ENCODE measurements around the gene SLC7A4. TPM values are rescaled to one million over a fixed set of nuclear protein-coding genes. Genes with fewer than 3 reads are reported as not detected.
"Not testable (repeated sequence)": the region's sequence is repeated elsewhere in the genome, so short reads cannot be mapped to it uniquely, and the experiment has no call there.

SLC7A4 gene
- total and polyA plus RNA-seq, 7 donors = 0.16 to 2.6 (median 0.59) TPM; not detected in 1

DNA sequence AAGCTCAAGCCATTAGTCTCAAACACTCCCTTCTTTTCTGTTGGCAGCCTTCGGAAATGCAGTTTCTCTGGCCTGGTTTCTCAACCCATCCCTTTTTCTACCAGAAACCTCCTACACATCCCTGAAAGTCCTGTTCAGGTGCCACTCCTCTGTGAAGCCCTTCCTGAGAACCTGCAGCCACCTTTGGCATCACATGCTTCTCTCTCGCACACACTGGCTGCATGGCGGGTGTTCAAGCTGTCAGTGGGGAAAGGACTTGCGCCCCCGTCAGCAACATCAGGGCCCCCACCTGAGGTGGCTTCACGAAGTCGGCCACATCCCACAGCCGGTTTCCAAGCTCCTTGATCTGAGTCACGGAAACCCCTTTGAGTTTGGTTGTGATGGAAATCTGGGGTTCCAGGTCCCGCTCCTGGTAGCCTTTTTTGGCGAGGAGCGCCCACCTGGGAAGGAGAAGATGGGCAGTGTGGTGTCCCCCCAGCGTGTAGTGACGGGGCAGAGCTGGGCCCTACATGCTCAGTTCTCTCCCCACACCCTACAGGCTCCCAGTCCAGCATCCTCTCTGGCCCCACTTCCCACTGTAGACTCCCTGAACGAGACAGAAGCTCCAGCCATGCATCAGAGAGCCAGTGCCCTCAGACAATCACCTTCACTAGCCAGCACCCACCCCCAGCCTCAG, 11.6 kb upstream of the SLC7A4 start:
- DNase-seq = no peak
- intact Hi-C loops (cut with DNase I) = no loop called here
- TF ChIP-seq POLR2AphosphoS5 (IDR thresholded peaks at IDR 0.05) (no peak), EP300 (IDR thresholded peaks at IDR 0.05) (no peak), POLR2A (IDR thresholded peaks at IDR 0.05) (no peak)
- TF ChIP-seq, protein P1, sequence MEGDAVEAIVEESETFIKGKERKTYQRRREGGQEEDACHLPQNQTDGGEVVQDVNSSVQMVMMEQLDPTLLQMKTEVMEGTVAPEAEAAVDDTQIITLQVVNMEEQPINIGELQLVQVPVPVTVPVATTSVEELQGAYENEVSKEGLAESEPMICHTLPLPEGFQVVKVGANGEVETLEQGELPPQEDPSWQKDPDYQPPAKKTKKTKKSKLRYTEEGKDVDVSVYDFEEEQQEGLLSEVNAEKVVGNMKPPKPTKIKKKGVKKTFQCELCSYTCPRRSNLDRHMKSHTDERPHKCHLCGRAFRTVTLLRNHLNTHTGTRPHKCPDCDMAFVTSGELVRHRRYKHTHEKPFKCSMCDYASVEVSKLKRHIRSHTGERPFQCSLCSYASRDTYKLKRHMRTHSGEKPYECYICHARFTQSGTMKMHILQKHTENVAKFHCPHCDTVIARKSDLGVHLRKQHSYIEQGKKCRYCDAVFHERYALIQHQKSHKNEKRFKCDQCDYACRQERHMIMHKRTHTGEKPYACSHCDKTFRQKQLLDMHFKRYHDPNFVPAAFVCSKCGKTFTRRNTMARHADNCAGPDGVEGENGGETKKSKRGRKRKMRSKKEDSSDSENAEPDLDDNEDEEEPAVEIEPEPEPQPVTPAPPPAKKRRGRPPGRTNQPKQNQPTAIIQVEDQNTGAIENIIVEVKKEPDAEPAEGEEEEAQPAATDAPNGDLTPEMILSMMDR (IDR thresholded peaks at IDR 0.05) = no peak
- Histone ChIP-seq H3K27me3 (no peaks in the 10 kb centered on the region), H3K36me3 (no peaks in the 10 kb centered on the region), H3K27ac (peak overlapping the region in 1 of 4 donors; percentile 45), H3K4me3 (peak overlapping the region in 1 of 4 donors; percentile 44), H3K9me3 (no peaks in the 10 kb centered on the region), H3K4me1 (peaks cover 0 to 24% (median 18%) of the 10 kb centered on the region in 4 donors)
- WGBS, 2 donors = 81 to 88% methylated on average over 15 of the region's 15 CpGs

DNA sequence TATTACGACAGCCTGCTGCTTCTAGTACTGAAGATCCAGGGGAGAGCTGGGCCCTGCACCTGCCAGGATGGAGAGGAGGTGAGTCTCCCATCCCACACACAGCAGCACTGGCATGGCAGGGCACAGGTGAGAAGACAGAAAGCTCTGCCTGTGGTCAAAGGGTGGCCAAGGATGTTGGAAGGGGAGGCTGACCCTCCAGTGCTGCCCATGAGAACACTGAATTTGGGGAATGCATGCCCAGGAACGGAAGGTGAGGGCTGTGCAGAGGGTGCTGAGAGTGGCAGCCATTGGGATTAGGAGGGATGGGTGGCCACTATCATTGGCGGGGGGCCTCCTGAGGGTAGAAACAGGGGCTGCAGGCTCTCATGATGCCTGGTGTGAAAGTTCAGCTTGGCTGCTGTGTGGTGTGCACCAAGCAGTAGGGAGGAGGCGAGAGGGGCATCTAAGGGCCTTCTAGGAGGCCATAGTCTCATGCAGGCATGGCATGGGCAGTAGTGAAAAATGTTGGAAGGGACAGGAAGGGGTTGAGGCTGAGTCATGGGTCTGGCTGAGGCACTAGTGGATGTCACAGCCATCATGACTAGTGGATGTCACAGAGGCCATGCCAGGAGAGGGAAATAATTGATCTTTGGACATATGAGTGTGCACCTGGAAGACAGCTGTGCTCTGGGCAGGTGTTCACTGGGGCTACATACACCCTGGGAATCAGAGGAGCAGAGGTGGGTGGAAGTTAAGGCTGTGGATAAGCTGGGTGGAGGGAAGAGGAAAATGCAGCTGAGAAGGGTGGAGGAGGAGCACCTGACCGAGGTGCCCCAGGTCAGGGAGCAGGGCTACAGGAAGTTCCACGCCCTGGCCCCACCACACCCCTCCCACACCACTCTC, 10.9 kb upstream of the SLC7A4 start:
- Histone ChIP-seq H3K4me3 (no peak overlapping the region), H3K36me3 (no peaks in the 10 kb centered on the region), H3K27me3 (no peaks in the 10 kb centered on the region), H3K9me3 (no peaks in the 10 kb centered on the region), H3K4me1 (peaks cover 0 to 24% (median 19%) of the 10 kb centered on the region in 4 donors), H3K27ac (no peak overlapping the region)
- WGBS, 2 donors = 71 to 83% methylated on average over 6 of the region's 6 CpGs
- DNase-seq = no peak
- intact Hi-C loops (cut with DNase I) = no loop called here
- TF ChIP-seq POLR2AphosphoS5 (IDR thresholded peaks at IDR 0.05) (no peak), POLR2A (IDR thresholded peaks at IDR 0.05) (no peak), EP300 (IDR thresholded peaks at IDR 0.05) (no peak)
- TF ChIP-seq, protein P1 (IDR thresholded peaks at IDR 0.05) = no peak

DNA sequence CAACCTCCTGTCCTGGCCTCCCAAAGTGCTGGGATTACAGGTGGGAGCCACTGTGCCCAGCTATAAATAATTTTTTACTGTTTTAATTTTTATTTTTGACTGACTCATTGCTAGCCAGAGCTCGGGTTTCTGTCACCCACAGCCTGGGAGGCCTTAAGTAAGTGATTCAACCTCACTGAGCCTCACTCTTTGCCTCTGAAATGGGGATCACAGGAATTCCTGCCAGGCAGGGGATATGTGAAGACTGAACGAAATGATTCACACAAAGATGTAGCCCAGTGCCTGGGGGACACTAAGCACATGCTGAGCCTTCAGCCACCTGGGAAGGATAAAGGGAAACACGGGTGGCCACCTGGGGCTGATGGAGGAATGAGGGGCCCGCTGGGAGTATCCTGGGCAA, 9.6 kb upstream of the SLC7A4 start:
- Histone ChIP-seq H3K4me3 (no peak overlapping the region), H3K9me3 (no peaks in the 10 kb centered on the region), H3K4me1 (peaks cover 0 to 30% (median 21%) of the 10 kb centered on the region in 4 donors), H3K27me3 (no peaks in the 10 kb centered on the region), H3K36me3 (no peaks in the 10 kb centered on the region), H3K27ac (no peak overlapping the region)
- TF ChIP-seq, protein P1 (IDR thresholded peaks at IDR 0.05) = no peak
- TF ChIP-seq EP300 (IDR thresholded peaks at IDR 0.05) (no peak), POLR2A (IDR thresholded peaks at IDR 0.05) (no peak), POLR2AphosphoS5 (IDR thresholded peaks at IDR 0.05) (no peak)
- WGBS, 2 donors = 87% methylated on average over 4 of the region's 4 CpGs
- DNase-seq = no peak
- intact Hi-C loops (cut with DNase I) = no loop called here

GRCh38 chr22:21039158-21039557, 6.8 kb upstream of the SLC7A4 start:
- H3K4me1 ChIP-seq = peaks cover 0 to 12% (median 3%) of the 10 kb centered on the region in 4 donors
- intact Hi-C loops (cut with DNase I); H3K4me3 ChIP-seq; H3K9me3 ChIP-seq; DNase-seq; H3K27me3 ChIP-seq; H3K36me3 ChIP-seq; H3K27ac ChIP-seq: not testable (repeated sequence)
- 90 to 93% methylated on average over 5 of the region's 5 CpGs for WGBS, 2 donors

GRCh38 chr22:21038405-21038804, 6.0 kb upstream of the SLC7A4 start:
- TF ChIP-seq POLR2AphosphoS5 (IDR thresholded peaks at IDR 0.05) (no peak), POLR2A (IDR thresholded peaks at IDR 0.05) (no peak), EP300 (IDR thresholded peaks at IDR 0.05) (no peak)
- TF ChIP-seq, protein P1 (IDR thresholded peaks at IDR 0.05) = no peak
- peak overlapping the region in 3 of 4 donors; percentile 39 to 48 (median 40) for H3K27ac ChIP-seq
- H3K4me1 ChIP-seq = peaks cover 0 to 12% (median 0%) of the 10 kb centered on the region in 4 donors
- H3K36me3 ChIP-seq = no peaks in the 10 kb centered on the region
- no peak overlapping the region for H3K4me3 ChIP-seq
- WGBS, 2 donors = 45 to 61% methylated on average over 2 of the region's 2 CpGs
- H3K27me3 ChIP-seq = no peaks in the 10 kb centered on the region
- no peaks in the 10 kb centered on the region for H3K9me3 ChIP-seq
- no peak for DNase-seq
- intact Hi-C loops (cut with DNase I) = no loop called here
